Measurements from ENCODE around the gene BTK. TPM values are rescaled to one million over a fixed set of nuclear protein-coding genes. Genes with fewer than 3 reads are reported as not detected.
A peak's percentile ranks its signal among the peaks of the same experiment; 100 is the strongest.

The BTK gene
- total and polyA plus RNA-seq, 2 experiments from 2014 or later = not detected

DNA sequence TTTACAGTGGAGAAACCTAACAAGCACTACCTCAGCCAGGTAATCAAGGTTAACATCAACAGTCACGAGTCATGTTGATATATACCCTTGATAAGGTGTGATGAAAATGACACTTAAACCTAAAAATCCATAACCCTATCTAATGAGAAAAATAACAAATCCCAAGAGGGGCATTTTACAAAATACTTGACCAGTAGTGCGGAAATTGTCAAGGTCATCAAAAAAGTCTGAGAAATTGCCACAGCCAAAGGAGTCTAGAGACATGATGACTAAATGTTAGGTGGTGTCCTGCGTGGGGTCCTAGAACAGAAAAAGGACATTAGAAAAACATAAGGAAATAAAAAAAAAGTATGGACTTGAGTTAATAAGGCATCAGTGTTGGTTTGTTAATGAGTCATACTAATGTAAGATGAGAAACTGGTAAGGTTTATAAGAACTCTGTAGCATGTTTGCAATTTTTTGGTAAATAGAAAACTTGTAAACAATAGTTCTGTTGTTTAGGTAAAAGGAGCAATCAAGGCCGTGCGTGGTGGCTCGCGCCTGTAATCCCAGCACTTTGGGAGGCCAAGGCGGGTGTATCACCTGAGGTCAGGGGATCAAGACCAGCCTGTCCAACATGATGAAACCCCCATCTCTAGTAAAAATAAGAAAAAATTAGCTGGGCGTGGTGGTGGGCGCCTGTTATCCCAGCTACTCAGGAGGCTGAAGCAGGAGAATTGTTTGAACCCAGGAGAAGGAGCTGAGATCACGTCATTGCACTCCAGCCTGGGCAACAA is 7.7 kb upstream of the BTK start:
- H4K20me1 ChIP-seq (ENCODE audit: insufficient read depth) = no peaks in the 10 kb centered on the region
- TF ChIP-seq EZH2phosphoT487 (IDR thresholded peaks at IDR 0.05; ENCODE audit: insufficient read depth, low read depth) (no peak), EZH2 (IDR thresholded peaks at IDR 0.05; ENCODE audit: insufficient read depth, poor library complexity, severe bottlenecking) (no peak)
- peaks cover 13% of the 10 kb centered on the region; the same call in 1 of the 2 replicates for H3K4me1 ChIP-seq (ENCODE audit: insufficient read depth)
- WGBS, 2 experiments (ENCODE audit: low coverage in 1 of 2, low lambda C conversion rate in 2 of 2, missing lambda C conversion rate in 2 of 2) = 90% methylated on average over 11 of the region's 11 CpGs
- H3K9me2 ChIP-seq (ENCODE audit: insufficient read depth) = no peaks in the 10 kb centered on the region
- no peak overlapping the region for H3K9ac ChIP-seq
- H3K79me2 ChIP-seq (ENCODE audit: insufficient read depth) = peaks cover 30% of the 10 kb centered on the region
- no peaks in the 10 kb centered on the region for H3K27me3 ChIP-seq (replicated peaks; ENCODE audit: insufficient read depth)
- H3K4me3 ChIP-seq = 0 out of 2 replicates have a peak overlapping the region, but pooled peaks have one; percentile 85
- DNase-seq = no peak
- H3F3A ChIP-seq (ENCODE audit: insufficient read depth) = peaks cover 58% of the 10 kb centered on the region
- H3K36me3 ChIP-seq (ENCODE audit: low read depth) = peaks cover 13% of the 10 kb centered on the region
- H3K27ac ChIP-seq = peak overlapping the region; percentile 15; the same call in 1 of the 2 replicates
- H3K9me3 ChIP-seq (ENCODE audit: low read depth) = no peaks in the 10 kb centered on the region
- H3K4me2 ChIP-seq (ENCODE audit: unreplicated experiment) = no peak overlapping the region
- in situ Hi-C loops (cut with MboI) = no loop called here
- no peak overlapping the region for H2AFZ ChIP-seq

DNA sequence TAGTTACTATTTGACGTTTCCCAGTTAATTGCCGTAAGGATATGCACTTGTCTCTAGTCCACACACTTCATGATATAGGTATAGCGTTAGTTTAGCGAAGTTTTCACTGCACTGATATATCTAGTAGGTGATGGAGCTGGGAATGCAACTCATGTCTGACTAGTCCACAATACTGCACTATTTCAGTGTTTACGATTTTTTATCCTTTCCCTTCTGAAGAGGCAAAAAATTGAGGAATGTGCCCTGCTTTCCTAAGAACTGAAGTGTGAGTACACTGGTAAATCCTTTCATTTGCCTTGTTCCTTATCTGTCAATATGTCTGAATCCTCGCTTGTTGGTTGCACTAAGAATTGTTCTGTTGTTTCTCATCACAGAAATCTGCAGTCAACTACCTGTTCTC is 5.8 kb upstream of the BTK start:
- peaks cover 13% of the 10 kb centered on the region; the same call in 1 of the 2 replicates for H3K4me1 ChIP-seq (ENCODE audit: insufficient read depth)
- H3K9me2 ChIP-seq (ENCODE audit: insufficient read depth) = no peaks in the 10 kb centered on the region
- in situ Hi-C loops (cut with MboI) = no loop called here
- DNase-seq = no peak
- H3K9ac ChIP-seq = peak overlapping the region; percentile 94
- peaks cover 53% of the 10 kb centered on the region for H3F3A ChIP-seq (ENCODE audit: insufficient read depth)
- no peaks in the 10 kb centered on the region for H3K9me3 ChIP-seq (ENCODE audit: low read depth)
- no peaks in the 10 kb centered on the region for H3K27me3 ChIP-seq (replicated peaks; ENCODE audit: insufficient read depth)
- H4K20me1 ChIP-seq (ENCODE audit: insufficient read depth) = no peaks in the 10 kb centered on the region
- H3K79me2 ChIP-seq (ENCODE audit: insufficient read depth) = peaks cover 30% of the 10 kb centered on the region
- no peak for TF ChIP-seq EZH2 (IDR thresholded peaks at IDR 0.05; ENCODE audit: insufficient read depth, poor library complexity, severe bottlenecking)
- no peak for TF ChIP-seq EZH2phosphoT487 (IDR thresholded peaks at IDR 0.05; ENCODE audit: insufficient read depth, low read depth)
- peak overlapping the region; percentile 92 for H3K4me2 ChIP-seq (ENCODE audit: unreplicated experiment)
- WGBS, 2 experiments (ENCODE audit: low coverage in 1 of 2, low lambda C conversion rate in 2 of 2, missing lambda C conversion rate in 2 of 2) = 29 to 37% methylated on average over 5 to 6 of the region's 6 CpGs
- no peak overlapping the region for H2AFZ ChIP-seq
- peak overlapping the region; percentile 73 for H3K27ac ChIP-seq
- peak overlapping the region; percentile 85 for H3K4me3 ChIP-seq
- peaks cover 13% of the 10 kb centered on the region for H3K36me3 ChIP-seq (ENCODE audit: low read depth)

DNA sequence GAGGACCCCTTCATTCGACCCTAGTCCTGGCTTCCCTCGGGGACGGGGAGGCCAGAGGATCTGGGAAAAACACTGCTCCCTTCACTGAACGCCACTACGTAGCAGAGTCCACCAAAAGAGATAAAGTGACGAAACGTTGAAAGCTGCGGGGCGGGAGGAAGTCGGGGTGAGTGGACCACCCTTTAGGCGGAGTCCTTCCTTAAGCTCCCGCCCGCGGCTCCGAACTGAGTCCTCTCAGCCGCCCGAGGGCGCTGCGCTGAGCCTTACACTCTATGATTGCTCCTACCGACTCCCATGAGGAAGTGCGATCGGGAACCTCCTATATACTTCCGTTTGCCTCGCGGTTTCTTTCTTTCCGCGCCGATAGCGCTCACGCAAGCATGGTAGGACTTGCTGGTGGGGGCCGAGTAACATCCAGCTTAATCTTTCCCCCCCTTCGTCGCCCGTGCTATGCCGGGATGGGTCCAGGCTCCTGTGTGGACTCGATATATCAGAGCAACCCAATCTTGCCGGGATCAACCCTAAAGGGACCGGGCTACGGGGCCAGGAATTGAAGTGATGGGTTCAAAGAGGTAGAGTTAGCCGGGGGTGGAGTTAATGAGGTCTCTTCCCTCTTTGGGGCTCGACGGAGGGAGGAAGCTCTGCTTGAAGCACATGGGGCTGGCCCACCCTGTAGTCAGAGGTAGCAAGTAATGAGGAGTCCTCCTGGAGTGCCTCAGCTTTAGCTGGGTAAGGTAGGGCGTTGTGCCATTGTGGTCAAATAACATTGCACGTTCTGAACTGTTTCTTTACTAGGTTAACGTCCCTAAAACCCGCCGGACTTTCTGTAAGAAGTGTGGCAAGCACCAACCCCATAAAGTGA is 4.9 kb upstream of the BTK start, which contains the start of gene RPL36A:
TSS of gene RPL36A (plus strand) at position 348 of the 862 bp plus-strand sequence. CDS start at position 381, 33 bp downstream.
- Histone ChIP-seq H3F3A (ENCODE audit: insufficient read depth) (peaks cover 43% of the 10 kb centered on the region), H3K9ac (peak within 1 kb of the TSS; percentile 94), H3K27me3 (replicated peaks; ENCODE audit: insufficient read depth) (no peaks in the 10 kb centered on the region), H3K9me2 (ENCODE audit: insufficient read depth) (no peaks in the 10 kb centered on the region), H3K27ac (peak within 1 kb of the TSS; percentile 73), H4K20me1 (ENCODE audit: insufficient read depth) (no peaks in the 10 kb centered on the region), H3K4me3 (peak within 1 kb of the TSS; percentile 85), H3K36me3 (ENCODE audit: low read depth) (peaks cover 13% of the 10 kb centered on the region), H3K79me2 (ENCODE audit: insufficient read depth) (peaks cover 30% of the 10 kb centered on the region), H2AFZ (peak within 1 kb of the TSS; percentile 99), H3K4me1 (ENCODE audit: insufficient read depth) (peaks cover 13% of the 10 kb centered on the region; the same call in 1 of the 2 replicates), H3K4me2 (ENCODE audit: unreplicated experiment) (peak within 1 kb of the TSS; percentile 93), H3K9me3 (ENCODE audit: low read depth) (no peaks in the 10 kb centered on the region)
- TF ChIP-seq EZH2phosphoT487 (IDR thresholded peaks at IDR 0.05; ENCODE audit: insufficient read depth, low read depth) (no peak), EZH2 (IDR thresholded peaks at IDR 0.05; ENCODE audit: insufficient read depth, poor library complexity, severe bottlenecking) (no peak)
- in situ Hi-C loops (cut with MboI) = no loop called here
- WGBS, 2 experiments (ENCODE audit: low coverage in 1 of 2, low lambda C conversion rate in 2 of 2, missing lambda C conversion rate in 2 of 2) = 0 to 3% methylated on average over 26 to 40 of the region's 47 CpGs
- peak; percentile 92 for DNase-seq

DNA sequence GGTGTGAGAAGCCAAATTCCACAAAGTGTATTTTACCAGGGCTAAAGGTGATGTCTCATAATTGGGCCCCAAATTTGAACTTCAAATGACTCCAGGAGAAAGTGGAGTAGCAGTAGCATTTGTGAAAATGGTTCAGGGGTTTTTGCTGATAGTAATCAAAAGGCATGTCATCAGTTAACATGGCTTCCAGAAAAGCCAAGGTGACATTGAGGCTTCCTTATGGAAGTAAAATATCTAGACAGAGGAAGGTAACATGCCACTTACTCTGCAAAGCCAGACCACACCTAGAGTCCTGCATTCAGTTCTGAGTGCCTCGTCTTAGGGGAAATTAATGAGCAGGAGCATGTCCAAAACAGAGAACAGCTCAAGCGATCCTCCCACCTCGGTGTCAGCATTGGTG is 2.6 kb upstream of the BTK start:
- Histone ChIP-seq H4K20me1 (ENCODE audit: insufficient read depth) (no peaks in the 10 kb centered on the region), H3K36me3 (ENCODE audit: low read depth) (peaks cover 10% of the 10 kb centered on the region; the same call in 1 of the 2 replicates), H3F3A (ENCODE audit: insufficient read depth) (peaks cover 24% of the 10 kb centered on the region), H3K27ac (no peak overlapping the region), H3K27me3 (replicated peaks; ENCODE audit: insufficient read depth) (no peaks in the 10 kb centered on the region), H3K9me3 (ENCODE audit: low read depth) (no peaks in the 10 kb centered on the region), H3K9ac (no peak overlapping the region), H3K4me2 (ENCODE audit: unreplicated experiment) (no peak overlapping the region), H3K9me2 (ENCODE audit: insufficient read depth) (no peaks in the 10 kb centered on the region), H3K4me3 (no peak overlapping the region), H3K79me2 (ENCODE audit: insufficient read depth) (peaks cover 26% of the 10 kb centered on the region), H3K4me1 (ENCODE audit: insufficient read depth) (peaks cover 13% of the 10 kb centered on the region; the same call in 1 of the 2 replicates), H2AFZ (no peak overlapping the region)
- 60 to 73% methylated on average over 3 of the region's 3 CpGs for WGBS, 2 experiments (ENCODE audit: low coverage in 1 of 2, low lambda C conversion rate in 2 of 2, missing lambda C conversion rate in 2 of 2)
- in situ Hi-C loops (cut with MboI) = no loop called here
- TF ChIP-seq EZH2phosphoT487 (IDR thresholded peaks at IDR 0.05; ENCODE audit: insufficient read depth, low read depth) = no peak
- no peak for TF ChIP-seq EZH2 (IDR thresholded peaks at IDR 0.05; ENCODE audit: insufficient read depth, poor library complexity, severe bottlenecking)
- DNase-seq = no peak
